ENCODE measurements around the gene SIRT7. TPM values are rescaled to one million over a fixed set of nuclear protein-coding genes. Genes with fewer than 3 reads are reported as not detected.

The SIRT7 gene
- polyA plus RNA-seq, 1 of the 3 experiments (the other 2 are of a cell fraction) = 32.6 TPM

- Histone ChIP-seq H3K4me3 (ENCODE audit: low read depth in 2 of 2, low read length in 1 of 2) (no peak overlapping the region), H3K27ac (ENCODE audit: low read depth in 2 of 2, low read length in 1 of 2) (no peak overlapping the region), H3K79me2 (ENCODE audit: insufficient read depth) (peaks cover 15% of the 10 kb centered on the region), H3K36me3 (replicated peaks in 1 of 2; ENCODE audit: control insufficient read depth in 1 of 2, insufficient read depth in 2 of 2, low read length in 1 of 2) (peaks cover 15 to 38% of the 10 kb centered on the region in 2 experiments), H3F3A (replicated peaks; ENCODE audit: insufficient read depth) (peaks cover 59% of the 10 kb centered on the region), H4K20me1 (ENCODE audit: insufficient read depth) (no peaks in the 10 kb centered on the region), H2AFZ (ENCODE audit: low read depth) (no peak overlapping the region), H3K9me2 (no peaks in the 10 kb centered on the region), H3K9me3 (no peaks in the 10 kb centered on the region), H3K9ac (no peak overlapping the region), H3K4me1 (ENCODE audit: control insufficient read depth in 1 of 2, insufficient read depth in 2 of 2, low read depth in 1 of 2, low read length in 1 of 2) (no peaks in the 10 kb centered on the region; a peak in 1 of 4 replicates), H3K4me2 (no peak overlapping the region), H3K27me3 (ENCODE audit: insufficient read depth) (no peaks in the 10 kb centered on the region)
- 95% methylated on average over 5 of the region's 5 CpGs for WGBS (ENCODE audit: low lambda C conversion rate)
- ChIA-PET POLR2A (no interaction called here), CTCF (interaction anchor here (1.1 to 1.4 kb wide), 2 partner anchors 16 to 71 kb away, joined by 4 read pairs; no protein-coding TSS in a partner anchor)
- no peak for TF ChIP-seq TEAD4 (IDR thresholded peaks at IDR 0.05; ENCODE audit: borderline replicate concordance, insufficient read depth)
- no peak for TF ChIP-seq YY1 (IDR thresholded peaks at IDR 0.05; ENCODE audit: low read depth)
- no peak for TF ChIP-seq ZBTB33 (IDR thresholded peaks at IDR 0.05; ENCODE audit: borderline replicate concordance, low read depth)
- no peak for TF ChIP-seq GABPA (IDR thresholded peaks at IDR 0.05; ENCODE audit: low read depth)
- TF ChIP-seq EP300 (IDR thresholded peaks at IDR 0.05; ENCODE audit: borderline replicate concordance in 1 of 2, low read depth in 1 of 2, low read length in 1 of 2) = no peak
- no peak for TF ChIP-seq MEF2A (IDR thresholded peaks at IDR 0.05; ENCODE audit: borderline replicate concordance, low read depth)
- TF ChIP-seq, protein P1, sequence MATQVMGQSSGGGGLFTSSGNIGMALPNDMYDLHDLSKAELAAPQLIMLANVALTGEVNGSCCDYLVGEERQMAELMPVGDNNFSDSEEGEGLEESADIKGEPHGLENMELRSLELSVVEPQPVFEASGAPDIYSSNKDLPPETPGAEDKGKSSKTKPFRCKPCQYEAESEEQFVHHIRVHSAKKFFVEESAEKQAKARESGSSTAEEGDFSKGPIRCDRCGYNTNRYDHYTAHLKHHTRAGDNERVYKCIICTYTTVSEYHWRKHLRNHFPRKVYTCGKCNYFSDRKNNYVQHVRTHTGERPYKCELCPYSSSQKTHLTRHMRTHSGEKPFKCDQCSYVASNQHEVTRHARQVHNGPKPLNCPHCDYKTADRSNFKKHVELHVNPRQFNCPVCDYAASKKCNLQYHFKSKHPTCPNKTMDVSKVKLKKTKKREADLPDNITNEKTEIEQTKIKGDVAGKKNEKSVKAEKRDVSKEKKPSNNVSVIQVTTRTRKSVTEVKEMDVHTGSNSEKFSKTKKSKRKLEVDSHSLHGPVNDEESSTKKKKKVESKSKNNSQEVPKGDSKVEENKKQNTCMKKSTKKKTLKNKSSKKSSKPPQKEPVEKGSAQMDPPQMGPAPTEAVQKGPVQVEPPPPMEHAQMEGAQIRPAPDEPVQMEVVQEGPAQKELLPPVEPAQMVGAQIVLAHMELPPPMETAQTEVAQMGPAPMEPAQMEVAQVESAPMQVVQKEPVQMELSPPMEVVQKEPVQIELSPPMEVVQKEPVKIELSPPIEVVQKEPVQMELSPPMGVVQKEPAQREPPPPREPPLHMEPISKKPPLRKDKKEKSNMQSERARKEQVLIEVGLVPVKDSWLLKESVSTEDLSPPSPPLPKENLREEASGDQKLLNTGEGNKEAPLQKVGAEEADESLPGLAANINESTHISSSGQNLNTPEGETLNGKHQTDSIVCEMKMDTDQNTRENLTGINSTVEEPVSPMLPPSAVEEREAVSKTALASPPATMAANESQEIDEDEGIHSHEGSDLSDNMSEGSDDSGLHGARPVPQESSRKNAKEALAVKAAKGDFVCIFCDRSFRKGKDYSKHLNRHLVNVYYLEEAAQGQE (IDR thresholded peaks at IDR 0.05; ENCODE audit: low read depth, low read length) = no peak
- no peak for TF ChIP-seq ELF1 (IDR thresholded peaks at IDR 0.05)
- no peak for TF ChIP-seq RCOR1 (IDR thresholded peaks at IDR 0.05; ENCODE audit: low read length)
- TF ChIP-seq POLR2AphosphoS5 (IDR thresholded peaks at IDR 0.05; ENCODE audit: low read depth, low read length) = no peak
- TF ChIP-seq USF2 (IDR thresholded peaks at IDR 0.05; ENCODE audit: borderline replicate concordance, low read depth, low read length) = no peak
- no peak for TF ChIP-seq USF1 (IDR thresholded peaks at IDR 0.05; ENCODE audit: borderline replicate concordance, low read depth)
- TF ChIP-seq MAX (IDR thresholded peaks at IDR 0.05; ENCODE audit: low read depth) = no peak
- TF ChIP-seq, protein P2, sequence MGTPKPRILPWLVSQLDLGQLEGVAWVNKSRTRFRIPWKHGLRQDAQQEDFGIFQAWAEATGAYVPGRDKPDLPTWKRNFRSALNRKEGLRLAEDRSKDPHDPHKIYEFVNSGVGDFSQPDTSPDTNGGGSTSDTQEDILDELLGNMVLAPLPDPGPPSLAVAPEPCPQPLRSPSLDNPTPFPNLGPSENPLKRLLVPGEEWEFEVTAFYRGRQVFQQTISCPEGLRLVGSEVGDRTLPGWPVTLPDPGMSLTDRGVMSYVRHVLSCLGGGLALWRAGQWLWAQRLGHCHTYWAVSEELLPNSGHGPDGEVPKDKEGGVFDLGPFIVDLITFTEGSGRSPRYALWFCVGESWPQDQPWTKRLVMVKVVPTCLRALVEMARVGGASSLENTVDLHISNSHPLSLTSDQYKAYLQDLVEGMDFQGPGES (IDR thresholded peaks at IDR 0.05; ENCODE audit: low read depth, low read length) = no peak
- DNase-seq = no peak
Observed at GRCh38 chr17:81877569-81877968, 40.4 kb downstream of the SIRT7 start.
